KOPT-K1 (cell line): ENCODE data around the gene INPPL1.

Experiments used
- H3K27ac ChIP-seq: fragments of 200-600 bp; sonication (generic); 2 replicates; pipeline ENCODE4 v1.5.1; 2016; ENCODE audit warnings: antibody characterized with exemption, mild to moderate bottlenecking, low read depth, low read length; ENCODE audit not compliant: poor library complexity, severe bottlenecking
- H3K36me3 ChIP-seq: fragments of 200-600 bp; sonication (generic); 2 replicates; pipeline ENCODE4 v1.5.1; 2017; ENCODE audit warnings: antibody characterized with exemption, mild to moderate bottlenecking, low read length, moderate library complexity; ENCODE audit not compliant: insufficient read depth
- H3K9me3 ChIP-seq: fragments of 200-600 bp; sonication (generic); 2 replicates; pipeline ENCODE4 v1.5.1; 2017; ENCODE audit warnings: antibody characterized with exemption, low read length, mild to moderate bottlenecking; ENCODE audit not compliant: insufficient read depth, poor library complexity, severe bottlenecking

Gene INPPL1

GRCh38 chr11:72234514-72234830 lies 9.9 kb downstream of the INPPL1 start:
- H3K36me3 ChIP-seq, result peaks cover 92% of the 10 kb centered on the region
- H3K27ac ChIP-seq, result no peak overlapping the region
- no peaks in the 10 kb centered on the region for H3K9me3 ChIP-seq

GRCh38 chr11:72234920-72235319 lies 10.4 kb downstream of the INPPL1 start:
- Histone ChIP-seq H3K9me3 (no peaks in the 10 kb centered on the region), H3K27ac (no peak overlapping the region), H3K36me3 (peaks cover 88% of the 10 kb centered on the region)

- no peak overlapping the region for H3K27ac ChIP-seq
- no peaks in the 10 kb centered on the region for H3K9me3 ChIP-seq
- peaks cover 82% of the 10 kb centered on the region for H3K36me3 ChIP-seq
These were observed 10.9 kb downstream of the INPPL1 start for GRCh38 chr11:72235351-72236057.

- no peaks in the 10 kb centered on the region for H3K9me3 ChIP-seq
- H3K36me3 ChIP-seq, result peaks cover 75% of the 10 kb centered on the region
- H3K27ac ChIP-seq, result no peak overlapping the region
These were observed 11.6 kb downstream of the INPPL1 start for GRCh38 chr11:72236083-72236697.

GRCh38 chr11:72236774-72237111 lies 12.2 kb downstream of the INPPL1 start:
- H3K27ac ChIP-seq, result no peak overlapping the region
- H3K9me3 ChIP-seq, result no peaks in the 10 kb centered on the region
- H3K36me3 ChIP-seq, result peaks cover 70% of the 10 kb centered on the region

- Histone ChIP-seq H3K27ac (no peak overlapping the region), H3K9me3 (no peaks in the 10 kb centered on the region), H3K36me3 (peaks cover 64% of the 10 kb centered on the region)
These were observed 12.8 kb downstream of the INPPL1 start for GRCh38 chr11:72237112-72237931.

- no peak overlapping the region for H3K27ac ChIP-seq
- peaks cover 4% of the 10 kb centered on the region for H3K9me3 ChIP-seq
- peaks cover 56% of the 10 kb centered on the region for H3K36me3 ChIP-seq
These were observed 13.5 kb downstream of the INPPL1 start for GRCh38 chr11:72238040-72238450.

GRCh38 chr11:72238492-72239312 lies 14.1 kb downstream of the INPPL1 start:
- Histone ChIP-seq H3K9me3 (peaks cover 10% of the 10 kb centered on the region), H3K36me3 (peaks cover 50% of the 10 kb centered on the region), H3K27ac (no peak overlapping the region)

- Histone ChIP-seq H3K9me3 (peaks cover 12% of the 10 kb centered on the region), H3K36me3 (peaks cover 43% of the 10 kb centered on the region), H3K27ac (no peak overlapping the region)
These were observed 14.8 kb downstream of the INPPL1 start for GRCh38 chr11:72239313-72239848.

GRCh38 chr11:72239849-72240460 lies 15.4 kb downstream of the INPPL1 start:
- peaks cover 37% of the 10 kb centered on the region for H3K36me3 ChIP-seq
- peaks cover 12% of the 10 kb centered on the region for H3K9me3 ChIP-seq
- H3K27ac ChIP-seq, result no peak overlapping the region

- Histone ChIP-seq H3K27ac (no peak overlapping the region), H3K9me3 (peaks cover 12% of the 10 kb centered on the region), H3K36me3 (peaks cover 30% of the 10 kb centered on the region)
These were observed 16.1 kb downstream of the INPPL1 start for GRCh38 chr11:72240461-72241290.

GRCh38 chr11:72241291-72241781 lies 16.8 kb downstream of the INPPL1 start:
- Histone ChIP-seq H3K27ac (no peak overlapping the region), H3K36me3 (peaks cover 24% of the 10 kb centered on the region), H3K9me3 (peaks cover 12% of the 10 kb centered on the region)

GRCh38 chr11:72242141-72242540 lies 17.6 kb downstream of the INPPL1 start:
- no peak overlapping the region for H3K27ac ChIP-seq
- H3K9me3 ChIP-seq, result peaks cover 12% of the 10 kb centered on the region
- peaks cover 16% of the 10 kb centered on the region for H3K36me3 ChIP-seq
